PC-3 (cell line): ENCODE measurements around the gene LGMN.

Experiments used
- CTCF ChIP-seq: fragments of 300-600 bp; sonication (generic); conservative IDR thresholded peaks from 2 replicates; pipeline ENCODE4 v1.5.1; 2017; ENCODE audit warnings: antibody characterized with exemption, low read depth, mild to moderate bottlenecking, low read length
- EZH2phosphoT487 ChIP-seq: fragments of 300-600 bp; sonication (generic); IDR thresholded peaks from 2 replicates; pipeline ENCODE4 v1.6.1; 2018; ENCODE audit warnings: mild to moderate bottlenecking, antibody characterized with exemption, low read length, borderline replicate concordance

- no peak for TF ChIP-seq CTCF
- no peak for TF ChIP-seq EZH2phosphoT487
Measured at GRCh38 chr14:92781350-92781749, 32.9 kb upstream of the LGMN start.
